ENCODE results near the gene LRRTM4. TPM values are rescaled to one million over a fixed set of nuclear protein-coding genes. Genes with fewer than 3 reads are reported as not detected.

The LRRTM4 gene
- total and polyA plus RNA-seq, 8 donors = 0.15 to 1.3 (median 0.28) TPM; not detected in 1

- 70 to 79% methylated on average over 3 of the region's 3 CpGs for WGBS, 2 donors
- TF ChIP-seq, protein P1, sequence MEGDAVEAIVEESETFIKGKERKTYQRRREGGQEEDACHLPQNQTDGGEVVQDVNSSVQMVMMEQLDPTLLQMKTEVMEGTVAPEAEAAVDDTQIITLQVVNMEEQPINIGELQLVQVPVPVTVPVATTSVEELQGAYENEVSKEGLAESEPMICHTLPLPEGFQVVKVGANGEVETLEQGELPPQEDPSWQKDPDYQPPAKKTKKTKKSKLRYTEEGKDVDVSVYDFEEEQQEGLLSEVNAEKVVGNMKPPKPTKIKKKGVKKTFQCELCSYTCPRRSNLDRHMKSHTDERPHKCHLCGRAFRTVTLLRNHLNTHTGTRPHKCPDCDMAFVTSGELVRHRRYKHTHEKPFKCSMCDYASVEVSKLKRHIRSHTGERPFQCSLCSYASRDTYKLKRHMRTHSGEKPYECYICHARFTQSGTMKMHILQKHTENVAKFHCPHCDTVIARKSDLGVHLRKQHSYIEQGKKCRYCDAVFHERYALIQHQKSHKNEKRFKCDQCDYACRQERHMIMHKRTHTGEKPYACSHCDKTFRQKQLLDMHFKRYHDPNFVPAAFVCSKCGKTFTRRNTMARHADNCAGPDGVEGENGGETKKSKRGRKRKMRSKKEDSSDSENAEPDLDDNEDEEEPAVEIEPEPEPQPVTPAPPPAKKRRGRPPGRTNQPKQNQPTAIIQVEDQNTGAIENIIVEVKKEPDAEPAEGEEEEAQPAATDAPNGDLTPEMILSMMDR (IDR thresholded peaks at IDR 0.05) = no peak
- no peak for FAIRE-seq
These were observed 581.6 kb downstream of the LRRTM4 start for GRCh38 chr2:76940559-76940958.

DNA sequence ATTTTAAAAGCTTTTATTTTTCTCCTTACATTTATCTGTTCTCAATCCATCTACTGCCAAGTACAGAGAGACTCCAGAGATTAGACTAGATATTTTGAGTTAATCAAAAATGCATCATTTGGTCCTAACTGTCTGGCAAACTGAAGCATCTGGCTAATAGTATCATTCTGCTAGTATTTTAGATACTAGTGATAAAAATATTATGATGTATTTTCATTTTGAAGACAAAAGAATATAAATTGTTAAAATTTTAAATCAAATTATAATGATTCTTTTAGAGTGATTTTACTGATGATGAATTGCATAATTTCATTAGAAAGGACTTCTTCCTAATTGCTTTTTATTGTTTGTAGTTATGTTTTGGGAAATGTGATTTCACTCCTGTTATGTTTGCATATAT lies 584.0 kb downstream of the LRRTM4 start:
- intact Hi-C loops (cut with DNase I) = no loop called here
- no peak overlapping the region for H3K4me3 ChIP-seq
- DNase-seq (no peak), ATAC-seq (no peak), FAIRE-seq (no peak)
- H3K36me3 ChIP-seq = no peaks in the 10 kb centered on the region
- no peaks in the 10 kb centered on the region for H3K4me1 ChIP-seq
- no peaks in the 10 kb centered on the region for H3K9me3 ChIP-seq
- H3K27ac ChIP-seq = no peak overlapping the region
- no peaks in the 10 kb centered on the region for H3K27me3 ChIP-seq
- TF ChIP-seq, protein P1 (IDR thresholded peaks at IDR 0.05) = no peak

More at GRCh38 chr2:76940559-76940958, 581.6 kb downstream of the LRRTM4 start:
- Histone ChIP-seq H3K9me3 (no peaks in the 10 kb centered on the region), H3K4me3 (no peak overlapping the region), H3K4me1 (no peaks in the 10 kb centered on the region), H3K27me3 (no peaks in the 10 kb centered on the region), H3K27ac (no peak overlapping the region), H3K36me3 (no peaks in the 10 kb centered on the region)
- no peak for ATAC-seq
- no peak for DNase-seq
- intact Hi-C loops (cut with DNase I) = no loop called here

GRCh38 chr2:76932550-76932949 lies 589.6 kb downstream of the LRRTM4 start:
- ATAC-seq (no peak), DNase-seq (no peak), FAIRE-seq (no peak)
- Histone ChIP-seq H3K36me3 (no peaks in the 10 kb centered on the region), H3K4me3 (no peak overlapping the region), H3K27ac (no peak overlapping the region), H3K9me3 (no peaks in the 10 kb centered on the region), H3K27me3 (no peaks in the 10 kb centered on the region), H3K4me1 (no peaks in the 10 kb centered on the region)
- intact Hi-C loops (cut with DNase I) = no loop called here
- TF ChIP-seq, protein P1 (IDR thresholded peaks at IDR 0.05) = no peak
- WGBS, 2 donors = 50 to 64% methylated on average over 2 of the region's 2 CpGs

DNA sequence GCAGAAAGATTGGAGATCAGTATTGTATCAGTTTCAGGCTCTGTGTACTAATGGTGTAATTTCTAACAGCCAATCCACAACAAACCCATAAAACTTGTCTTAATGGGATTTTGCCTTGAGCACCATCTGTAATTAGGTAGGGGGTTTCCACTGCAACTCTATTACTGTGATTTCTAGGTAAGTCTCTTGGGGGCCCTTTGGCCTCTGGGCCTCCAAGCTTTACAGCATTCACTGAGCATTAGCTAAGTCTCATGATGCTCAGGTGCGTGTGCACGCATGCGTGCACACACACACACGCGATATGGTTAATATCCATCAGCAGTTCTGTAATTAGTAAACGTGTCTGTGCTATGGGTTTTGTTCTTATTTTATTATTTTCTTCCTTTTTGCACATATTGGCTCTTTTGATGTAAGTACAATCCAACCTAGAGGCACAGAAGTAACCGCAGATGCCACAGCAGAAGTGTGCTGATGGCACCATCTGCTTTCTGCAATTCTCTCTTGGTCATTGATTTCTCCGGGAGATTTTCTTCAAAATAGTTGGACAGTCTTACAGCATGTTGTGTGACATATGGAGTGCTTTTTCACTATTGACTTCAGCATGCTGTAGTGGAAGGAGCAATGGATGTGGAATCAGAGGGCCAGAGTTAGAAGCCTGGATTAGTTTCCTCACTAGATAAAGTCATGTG lies 592.0 kb downstream of the LRRTM4 start:
- H3K9me3 ChIP-seq = no peaks in the 10 kb centered on the region
- intact Hi-C loops (cut with DNase I) = no loop called here
- H3K27ac ChIP-seq = no peak overlapping the region
- no peaks in the 10 kb centered on the region for H3K27me3 ChIP-seq
- WGBS, 2 donors = 80 to 85% methylated on average over 8 of the region's 8 CpGs
- no peaks in the 10 kb centered on the region for H3K4me1 ChIP-seq
- TF ChIP-seq, protein P1 (IDR thresholded peaks at IDR 0.05) = no peak
- FAIRE-seq (no peak), ATAC-seq (no peak), DNase-seq (no peak)
- H3K36me3 ChIP-seq = no peaks in the 10 kb centered on the region
- H3K4me3 ChIP-seq = no peak overlapping the region

GRCh38 chr2:76928026-76928425 lies 594.1 kb downstream of the LRRTM4 start:
- no peak for FAIRE-seq

More at GRCh38 chr2:76928026-76928425, 594.1 kb downstream of the LRRTM4 start:
- DNase-seq (no peak), ATAC-seq (no peak)
- Histone ChIP-seq H3K27me3 (no peaks in the 10 kb centered on the region), H3K4me1 (no peaks in the 10 kb centered on the region), H3K36me3 (no peaks in the 10 kb centered on the region), H3K27ac (no peak overlapping the region), H3K4me3 (no peak overlapping the region), H3K9me3 (no peaks in the 10 kb centered on the region)
- intact Hi-C loops (cut with DNase I) = no loop called here
- TF ChIP-seq, protein P1 (IDR thresholded peaks at IDR 0.05) = no peak

All from pancreas (tissue), 10 donors.